Astrocyte (in vitro differentiated cells and primary cell): ENCODE data around the gene MCF2L2.

Experiments used
- CTCF ChIP-seq: IDR thresholded peaks from 2 replicates; pipeline ENCODE4 v1.5.1; 2011; ENCODE audit warnings: low read depth, mild to moderate bottlenecking, inconsistent platforms, low read length, moderate library complexity; ENCODE audit not compliant: insufficient read depth
- EZH2 ChIP-seq: IDR thresholded peaks from 2 replicates; pipeline ENCODE4 v1.6.1; 2012; ENCODE audit warnings: mild to moderate bottlenecking, low read length, inconsistent platforms; ENCODE audit not compliant: insufficient read depth

- no peak for TF ChIP-seq EZH2
- no peak for TF ChIP-seq CTCF
These were observed 176.2 kb downstream of the MCF2L2 start for GRCh38 chr3:183252118-183252782.
